HG02623 (cell line): Measurements from ENCODE around the gene DSCAM.

ENCODE experiments used
- ATAC-seq: cut with Tn5 transposase; IDR thresholded peaks from one replicate; pipeline ENCODE4 v1.9.1; 2021; ENCODE audit warnings: moderate library complexity; ENCODE audit not compliant: unreplicated experiment

DSCAM gene

DNA sequence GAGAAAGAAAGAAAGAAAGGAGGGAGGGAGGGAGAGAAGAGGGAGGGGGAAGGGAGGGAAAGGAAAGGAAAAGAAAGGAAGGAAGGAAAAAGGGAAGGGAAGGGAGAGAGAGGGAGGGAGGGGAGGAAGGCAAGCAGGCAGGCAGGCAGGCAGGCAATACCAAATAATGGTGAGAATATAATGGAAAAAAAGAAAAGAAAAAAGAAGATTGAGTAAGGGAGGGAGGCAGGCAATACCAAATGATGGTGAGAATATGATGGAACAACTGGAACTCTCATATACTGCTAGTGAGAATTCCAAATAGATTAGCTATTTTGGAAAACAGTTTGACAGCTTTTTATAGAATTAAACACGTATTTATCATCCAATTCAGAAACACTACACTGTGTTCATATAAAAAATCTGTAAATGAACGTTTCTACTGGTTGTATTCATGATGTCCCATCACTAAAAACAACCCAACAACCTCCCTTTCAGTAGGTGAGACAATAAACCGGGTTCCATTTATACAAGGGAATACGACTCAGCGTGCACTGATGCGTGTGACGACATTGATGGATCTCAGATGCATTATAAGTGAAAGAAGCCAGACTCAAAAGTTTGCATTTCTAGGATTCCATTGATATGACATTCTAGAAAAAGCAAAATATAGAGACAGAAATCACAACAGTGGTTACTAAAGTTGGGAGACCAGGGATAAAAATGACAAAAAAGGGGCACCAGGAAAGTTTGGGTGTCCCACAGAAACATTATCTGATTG is 226.4 kb downstream of the DSCAM start:
- no peak for ATAC-seq

DNA sequence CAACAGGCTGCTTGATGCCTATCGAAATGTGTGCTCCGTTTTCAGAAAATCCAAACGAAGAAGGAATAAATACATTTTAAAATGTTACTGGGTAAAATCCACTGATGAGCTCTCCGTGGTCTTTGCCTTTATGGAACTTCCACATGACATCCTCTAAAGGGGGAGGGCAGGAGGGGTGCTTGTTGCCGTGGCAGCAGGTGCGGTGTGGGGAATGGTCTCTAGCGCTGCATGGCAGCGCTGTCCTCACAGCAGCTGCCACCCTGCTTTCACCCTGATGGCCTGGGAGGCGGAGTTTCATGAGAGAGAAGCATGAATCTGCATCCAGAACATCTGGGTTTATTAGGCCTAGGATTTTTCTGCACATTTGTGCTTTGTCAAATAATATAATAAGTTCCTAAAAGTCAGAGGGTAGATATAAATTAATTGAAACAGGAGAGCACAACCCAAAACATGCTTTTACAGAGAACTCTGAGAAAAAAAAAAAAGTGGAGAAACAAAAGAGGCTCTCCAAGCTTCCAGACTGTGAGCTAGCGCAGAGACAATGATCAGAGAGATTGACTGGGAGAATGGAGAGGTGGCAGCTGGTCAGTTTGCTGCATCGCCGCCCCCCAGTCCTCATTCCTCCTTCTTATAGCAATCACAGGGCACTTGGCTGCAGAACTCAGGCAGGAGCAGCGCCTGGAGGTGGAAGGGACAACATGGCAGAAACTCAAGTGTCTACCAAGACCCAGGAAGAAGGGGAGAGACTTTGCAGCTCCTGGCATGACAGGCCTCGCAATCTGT is 228.6 kb downstream of the DSCAM start:
- no peak for ATAC-seq

- ATAC-seq, result no peak
Observed at GRCh38 chr21:40616377-40616704, 230.6 kb downstream of the DSCAM start.

GRCh38 chr21:40615505-40616376 is 231.2 kb downstream of the DSCAM start:
- no peak for ATAC-seq

GRCh38 chr21:40613546-40614030 is 233.4 kb downstream of the DSCAM start:
- no peak for ATAC-seq

DNA sequence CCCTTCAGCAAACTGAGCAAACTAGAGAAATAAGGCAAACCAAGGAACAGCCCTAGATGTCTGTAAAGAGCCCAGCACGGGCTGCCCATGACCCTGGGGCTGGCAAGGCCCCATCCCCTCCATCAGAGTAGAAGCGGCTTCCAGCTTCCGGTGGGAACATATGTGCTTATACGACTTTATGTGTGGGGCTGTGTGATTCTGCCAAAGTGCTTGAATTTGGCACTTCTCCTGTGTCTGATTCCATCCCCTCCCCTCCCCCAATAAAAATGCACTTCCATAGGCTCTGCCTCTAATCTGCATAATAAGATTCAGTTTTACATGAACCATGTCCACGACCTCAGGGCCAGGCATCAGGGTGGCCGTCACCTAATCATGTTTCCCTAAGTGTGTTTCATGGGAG is 236.6 kb downstream of the DSCAM start:
- ATAC-seq, result no peak

DNA sequence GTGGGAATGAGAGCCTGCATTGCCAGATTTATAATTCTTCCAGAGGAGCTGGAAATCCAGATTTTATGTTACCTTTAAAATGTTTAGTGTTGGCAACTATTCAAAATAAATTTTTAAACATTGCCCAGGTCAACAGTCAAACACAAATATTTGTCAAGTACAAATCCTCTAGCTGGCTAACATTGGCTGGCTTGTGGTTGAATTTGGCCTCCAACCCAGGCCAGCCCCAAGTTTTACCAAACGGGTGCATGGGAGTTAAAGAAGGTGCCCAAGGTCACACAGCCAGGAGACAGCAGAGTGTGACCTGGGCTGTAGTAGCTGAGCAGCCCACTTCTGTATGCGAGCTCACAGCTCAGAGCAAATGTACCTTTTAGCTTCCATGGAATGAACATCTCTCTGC is 240.6 kb downstream of the DSCAM start:
- ATAC-seq, result no peak

DNA sequence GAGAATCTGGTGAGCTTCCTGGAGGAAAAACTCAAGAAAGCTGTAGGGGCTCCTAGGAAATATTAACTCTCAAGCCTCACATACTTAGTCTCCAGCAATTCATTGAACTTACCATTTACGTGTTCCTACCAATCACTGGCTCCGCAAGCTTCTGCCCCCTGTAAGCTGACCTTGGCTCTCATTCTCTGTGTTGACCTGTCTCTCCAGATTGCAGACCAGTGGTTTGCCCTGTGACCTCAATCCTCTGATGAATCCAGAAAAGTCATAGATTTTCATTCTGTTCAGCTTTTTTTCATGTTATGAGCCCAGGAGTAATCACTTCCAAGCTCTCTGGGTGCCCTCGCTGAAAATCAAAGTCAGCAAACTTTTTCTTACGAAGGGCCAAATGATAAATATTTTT is 241.9 kb downstream of the DSCAM start:
- ATAC-seq, result no peak

- ATAC-seq, result no peak
Observed at GRCh38 chr21:40603774-40604173, 243.2 kb downstream of the DSCAM start.

DNA sequence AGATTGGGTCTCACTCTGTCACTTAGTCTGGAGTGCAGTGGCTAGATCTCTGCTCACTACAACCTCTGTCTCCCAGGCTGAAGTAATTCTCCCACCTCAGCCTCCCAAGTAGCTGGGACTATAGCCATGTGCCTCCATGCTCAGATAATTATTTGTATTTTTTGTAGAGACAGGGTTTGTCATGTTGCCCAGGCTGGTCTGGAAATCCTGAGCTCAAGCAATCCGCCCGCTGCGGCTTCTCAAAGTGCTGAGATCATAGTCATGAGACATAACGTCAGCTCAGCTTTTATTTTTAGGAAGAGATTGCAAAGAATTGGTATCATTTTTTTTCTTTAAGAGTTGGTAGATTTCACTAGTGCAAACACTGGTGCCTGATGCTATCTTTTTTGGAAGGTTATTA is 244.9 kb downstream of the DSCAM start:
- ATAC-seq, result no peak

- no peak for ATAC-seq
Observed at GRCh38 chr21:40595806-40596205, 251.2 kb downstream of the DSCAM start.

- ATAC-seq, result no peak
Observed at GRCh38 chr21:40587736-40588346, 259.1 kb downstream of the DSCAM start.

GRCh38 chr21:40586575-40586974 is 260.4 kb downstream of the DSCAM start:
- ATAC-seq, result no peak

DNA sequence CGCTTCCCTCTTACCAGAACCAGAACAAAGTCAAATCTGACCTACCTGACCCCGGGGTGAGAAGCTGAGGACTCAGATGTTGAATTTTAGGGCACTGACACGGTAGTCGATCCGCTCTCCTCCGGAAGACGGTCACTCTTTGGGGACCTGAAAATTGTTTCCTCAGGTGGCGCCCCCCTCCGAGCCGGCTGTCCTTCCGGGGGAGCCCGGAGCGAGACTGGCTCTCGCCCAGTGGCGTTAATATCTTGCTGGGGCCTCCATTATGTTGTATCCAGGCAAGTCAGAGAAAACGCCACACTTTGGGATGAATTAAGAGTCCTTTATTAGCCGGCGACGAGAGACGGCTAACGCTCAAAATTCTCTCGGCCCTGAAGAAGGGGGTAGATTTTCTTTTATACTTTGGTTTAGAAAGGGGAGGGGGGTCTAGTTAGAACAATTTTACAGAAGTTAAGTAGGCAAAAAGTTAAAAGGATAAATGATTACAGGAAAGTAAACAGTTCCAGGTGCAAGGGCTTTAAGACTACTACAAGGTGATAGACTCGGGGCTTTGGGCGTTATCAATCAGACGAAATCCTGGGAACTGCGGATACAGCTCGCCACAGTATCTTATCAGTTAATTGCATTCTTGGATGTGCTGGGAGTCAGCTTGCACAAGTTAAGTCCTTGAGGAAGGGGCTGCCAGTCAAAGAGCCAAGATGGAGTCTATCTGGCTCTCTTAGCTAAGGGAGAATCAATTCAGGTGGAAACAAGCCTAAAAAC is 269.5 kb downstream of the DSCAM start:
- no peak for ATAC-seq

GRCh38 chr21:40575976-40576375 is 271.0 kb downstream of the DSCAM start:
- ATAC-seq, result no peak

DNA sequence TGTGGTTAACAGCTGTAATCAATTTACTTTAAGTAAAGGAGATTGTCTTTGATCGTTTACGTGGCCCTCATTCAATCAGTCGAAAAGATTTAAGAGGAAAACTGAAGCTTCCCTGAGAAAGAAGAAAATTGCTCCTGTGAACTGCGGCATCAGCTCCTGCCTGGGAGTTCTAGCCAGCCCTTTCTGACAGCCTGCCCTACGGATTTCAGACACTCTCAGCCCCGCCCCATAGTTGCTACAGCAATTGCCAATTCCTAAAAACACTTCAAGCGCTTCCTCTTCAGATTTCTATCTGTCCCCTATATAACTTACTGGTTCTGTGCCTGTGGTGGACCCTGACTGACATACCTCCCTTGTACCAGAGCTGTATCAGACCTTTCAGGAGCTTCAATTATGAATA is 277.6 kb downstream of the DSCAM start:
- no peak for ATAC-seq

- ATAC-seq, result no peak
Observed at GRCh38 chr21:40568807-40569206, 278.2 kb downstream of the DSCAM start.

DNA sequence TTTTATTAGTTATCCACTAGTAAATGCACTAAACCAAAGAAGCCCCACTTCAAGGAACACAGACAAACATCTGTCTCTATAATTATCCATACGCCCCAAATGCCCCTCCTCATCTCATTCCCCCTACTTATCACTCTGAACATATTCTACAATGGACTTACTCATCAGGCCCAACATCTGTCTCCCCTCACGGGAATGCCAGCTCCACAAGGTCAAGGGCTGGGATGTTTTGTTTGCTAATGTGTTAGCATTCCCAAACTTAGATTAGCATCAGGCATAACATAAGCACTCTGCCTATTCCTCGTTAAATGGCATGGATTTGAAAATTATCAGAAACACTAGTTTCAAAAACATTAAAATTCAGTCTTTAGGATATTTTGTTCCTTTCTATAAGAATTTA is 279.5 kb downstream of the DSCAM start:
- ATAC-seq, result no peak

DNA sequence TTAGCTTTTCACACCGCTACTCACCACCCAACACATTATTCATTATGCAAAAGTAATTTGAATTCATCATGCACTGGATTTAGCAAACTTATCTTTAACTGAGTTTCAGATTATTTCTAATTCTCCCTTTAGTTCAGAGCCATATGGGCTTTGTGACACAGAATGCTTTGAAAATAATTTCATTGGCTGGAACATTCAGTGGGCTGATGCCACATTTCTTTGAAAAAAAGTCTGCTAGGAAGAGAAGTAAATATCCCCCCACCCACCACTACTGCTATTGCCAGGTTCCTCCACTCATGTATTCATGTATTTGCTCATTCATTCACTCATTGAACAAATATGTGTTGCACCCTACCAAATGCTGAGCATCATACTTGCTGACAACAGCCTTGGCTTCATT is 280.5 kb downstream of the DSCAM start:
- ATAC-seq, result no peak

- no peak for ATAC-seq
Observed at GRCh38 chr21:40564318-40564717, 282.6 kb downstream of the DSCAM start.
